Fibroblast of peridontal ligament (primary cell): ENCODE data around the gene TSPOAP1.

Experiments used
- DNase-seq: peaks from one replicate; pipeline ENCODE4 v3.0.0-alpha.2; 2010; ENCODE audit errors: extremely low read depth

Gene TSPOAP1, protein sequence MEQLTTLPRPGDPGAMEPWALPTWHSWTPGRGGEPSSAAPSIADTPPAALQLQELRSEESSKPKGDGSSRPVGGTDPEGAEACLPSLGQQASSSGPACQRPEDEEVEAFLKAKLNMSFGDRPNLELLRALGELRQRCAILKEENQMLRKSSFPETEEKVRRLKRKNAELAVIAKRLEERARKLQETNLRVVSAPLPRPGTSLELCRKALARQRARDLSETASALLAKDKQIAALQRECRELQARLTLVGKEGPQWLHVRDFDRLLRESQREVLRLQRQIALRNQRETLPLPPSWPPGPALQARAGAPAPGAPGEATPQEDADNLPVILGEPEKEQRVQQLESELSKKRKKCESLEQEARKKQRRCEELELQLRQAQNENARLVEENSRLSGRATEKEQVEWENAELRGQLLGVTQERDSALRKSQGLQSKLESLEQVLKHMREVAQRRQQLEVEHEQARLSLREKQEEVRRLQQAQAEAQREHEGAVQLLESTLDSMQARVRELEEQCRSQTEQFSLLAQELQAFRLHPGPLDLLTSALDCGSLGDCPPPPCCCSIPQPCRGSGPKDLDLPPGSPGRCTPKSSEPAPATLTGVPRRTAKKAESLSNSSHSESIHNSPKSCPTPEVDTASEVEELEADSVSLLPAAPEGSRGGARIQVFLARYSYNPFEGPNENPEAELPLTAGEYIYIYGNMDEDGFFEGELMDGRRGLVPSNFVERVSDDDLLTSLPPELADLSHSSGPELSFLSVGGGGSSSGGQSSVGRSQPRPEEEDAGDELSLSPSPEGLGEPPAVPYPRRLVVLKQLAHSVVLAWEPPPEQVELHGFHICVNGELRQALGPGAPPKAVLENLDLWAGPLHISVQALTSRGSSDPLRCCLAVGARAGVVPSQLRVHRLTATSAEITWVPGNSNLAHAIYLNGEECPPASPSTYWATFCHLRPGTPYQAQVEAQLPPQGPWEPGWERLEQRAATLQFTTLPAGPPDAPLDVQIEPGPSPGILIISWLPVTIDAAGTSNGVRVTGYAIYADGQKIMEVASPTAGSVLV (N-terminal part only)

DNA sequence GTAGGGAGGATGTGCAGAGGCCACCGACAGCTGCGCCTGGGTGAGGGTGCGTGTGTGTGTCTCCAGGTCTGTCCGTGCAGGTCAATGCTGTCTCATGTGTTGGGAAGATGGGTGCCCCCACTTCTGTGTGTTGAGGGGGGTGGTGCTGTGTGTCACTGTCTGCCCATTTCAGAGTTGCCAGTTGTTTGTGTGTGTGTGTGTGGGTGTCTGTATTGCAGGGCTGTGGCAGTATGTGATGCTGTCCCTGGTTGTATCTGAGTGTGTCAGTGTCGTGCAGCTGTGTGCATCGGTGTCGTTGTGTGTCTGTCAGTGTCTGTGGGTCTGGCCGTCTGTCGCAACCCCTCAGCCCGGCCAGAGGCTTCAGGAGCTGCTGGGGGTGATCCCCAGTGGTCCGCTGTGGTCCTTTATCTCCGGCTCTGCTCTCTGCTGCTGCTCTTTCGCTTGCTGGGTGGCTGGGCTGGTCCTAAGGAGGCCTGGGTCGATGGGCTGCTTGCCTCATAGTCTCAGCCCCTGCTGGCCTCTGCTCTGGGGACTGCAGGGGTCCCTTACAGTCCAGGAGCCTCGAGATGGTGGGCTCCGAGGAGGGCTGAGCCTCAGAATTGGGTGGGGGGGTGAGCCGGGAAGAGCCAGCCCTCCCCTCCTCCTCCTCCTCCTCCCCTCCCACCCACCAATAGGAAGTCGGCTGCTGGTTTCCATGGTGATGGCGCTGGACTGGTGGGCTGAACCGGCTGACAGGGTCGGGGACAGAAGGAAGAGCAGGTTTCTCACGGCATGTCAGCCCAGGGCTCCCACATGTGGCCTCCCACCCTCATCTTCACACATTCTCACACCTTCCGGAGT, at the start of gene TSPOAP1:
Gene TSPOAP1, minus strand, starts transcription at position 601 of the 840 bp plus-strand sequence. CDS start 875 bp downstream, outside the sequence.
- DNase-seq = no peak

DNA sequence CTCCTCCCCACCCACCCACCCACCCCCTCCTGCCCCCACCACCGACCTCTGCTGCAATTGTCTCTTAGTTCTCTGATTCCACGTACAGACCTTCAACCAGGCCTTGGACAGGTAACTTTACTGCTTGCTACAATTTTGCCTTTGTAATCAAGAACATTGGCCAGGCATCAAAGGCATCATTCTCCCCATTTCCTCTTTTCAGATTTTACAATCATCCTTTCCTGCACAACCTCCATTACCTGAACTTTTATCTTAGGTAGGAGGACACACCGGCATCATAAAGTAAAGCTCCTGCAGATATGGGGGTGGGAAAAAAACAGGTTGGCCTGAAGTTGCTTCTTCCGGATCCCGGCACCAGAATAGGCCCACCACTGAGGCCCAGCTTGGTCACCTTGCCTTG, 49.1 kb upstream of the TSPOAP1 start:
- no peak for DNase-seq

DNA sequence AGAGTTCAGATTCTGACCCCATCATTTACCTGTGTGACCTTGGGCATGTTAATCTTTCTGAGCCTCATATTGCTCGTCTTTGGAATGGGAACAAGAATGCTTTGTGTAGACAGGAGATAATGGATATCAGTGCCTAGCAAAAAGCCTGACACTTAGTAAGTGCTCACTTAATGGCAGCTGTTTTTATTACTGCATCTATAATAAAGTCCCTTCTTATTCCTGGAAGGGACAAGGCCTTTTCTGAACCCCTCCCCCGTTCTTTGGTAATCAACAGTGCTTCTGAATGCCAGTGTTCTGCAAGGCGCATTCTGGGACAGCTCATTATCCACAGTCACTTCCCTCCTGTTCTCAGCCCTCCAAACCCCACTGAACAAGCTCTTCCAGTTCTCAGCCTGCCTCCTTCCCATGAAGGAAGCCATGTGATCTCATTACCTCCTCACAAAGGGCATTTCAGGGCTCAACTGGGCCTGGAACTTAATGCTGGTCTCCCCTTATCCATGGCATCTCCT, 48.6 kb upstream of the TSPOAP1 start:
- no peak for DNase-seq

DNA sequence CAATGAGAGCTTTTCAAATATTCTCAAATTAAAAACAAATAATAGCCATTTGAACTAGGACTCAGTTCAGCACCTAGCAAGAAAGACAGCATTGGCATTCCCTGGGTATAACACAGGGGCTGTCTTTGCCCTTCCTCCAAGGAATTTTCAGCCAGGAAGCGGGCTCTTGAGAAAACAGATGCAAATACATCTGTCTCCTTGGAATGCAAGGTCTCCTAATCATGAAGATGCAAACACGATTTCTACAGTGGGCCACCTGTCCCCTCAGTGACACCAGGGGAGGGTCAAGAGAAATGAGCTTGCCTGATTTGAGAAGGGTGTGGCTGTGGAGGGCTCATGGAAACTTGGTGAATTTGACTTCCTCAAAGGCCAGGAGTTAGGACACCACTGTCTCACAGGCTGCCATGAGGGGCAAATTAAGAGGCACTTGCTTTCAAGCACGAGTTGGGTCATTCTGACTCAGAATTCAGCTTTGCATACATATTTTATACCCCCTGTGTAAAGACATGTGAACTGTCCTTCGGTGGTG, 47.9 kb upstream of the TSPOAP1 start:
- no peak for DNase-seq

DNA sequence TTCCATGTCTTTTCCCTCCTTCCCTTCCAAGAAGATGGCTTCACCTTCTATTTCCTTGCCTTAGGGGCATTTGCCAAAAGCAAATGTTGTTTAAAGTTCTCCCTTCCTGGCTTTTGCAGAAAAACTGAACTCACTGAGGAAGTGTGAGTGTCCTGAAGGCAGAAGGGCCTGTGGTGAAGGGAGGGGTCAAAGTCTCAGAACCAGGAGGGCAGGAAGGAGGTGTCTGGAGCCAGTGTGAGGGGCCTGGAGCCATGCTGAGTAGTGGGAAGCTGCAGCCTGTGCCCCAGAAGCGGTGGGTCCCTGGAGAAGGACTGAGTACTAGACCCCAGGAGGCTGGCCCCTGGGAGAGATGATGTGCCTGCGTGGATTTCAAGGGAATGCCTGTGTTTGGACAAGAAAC, 47.2 kb upstream of the TSPOAP1 start:
- no peak for DNase-seq

DNA sequence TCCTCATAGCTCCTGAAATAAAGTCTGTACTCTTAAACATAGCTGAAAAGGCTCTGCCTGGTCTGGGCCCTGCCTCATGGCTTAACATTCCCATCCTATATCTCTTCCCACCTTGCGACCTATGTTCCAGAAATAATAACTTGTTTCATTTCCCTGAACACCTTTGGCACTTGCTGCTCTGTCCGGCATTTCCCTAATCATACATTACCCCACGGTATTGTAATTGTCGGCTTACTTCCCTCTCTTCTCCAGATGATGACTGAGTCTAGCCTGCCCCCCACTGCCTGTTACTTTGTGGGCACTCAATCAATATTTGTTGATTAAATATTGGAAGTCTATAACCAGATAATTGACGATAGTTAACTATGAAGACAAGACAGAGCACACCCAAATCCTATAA, 46.7 kb upstream of the TSPOAP1 start:
- no peak for DNase-seq

DNA sequence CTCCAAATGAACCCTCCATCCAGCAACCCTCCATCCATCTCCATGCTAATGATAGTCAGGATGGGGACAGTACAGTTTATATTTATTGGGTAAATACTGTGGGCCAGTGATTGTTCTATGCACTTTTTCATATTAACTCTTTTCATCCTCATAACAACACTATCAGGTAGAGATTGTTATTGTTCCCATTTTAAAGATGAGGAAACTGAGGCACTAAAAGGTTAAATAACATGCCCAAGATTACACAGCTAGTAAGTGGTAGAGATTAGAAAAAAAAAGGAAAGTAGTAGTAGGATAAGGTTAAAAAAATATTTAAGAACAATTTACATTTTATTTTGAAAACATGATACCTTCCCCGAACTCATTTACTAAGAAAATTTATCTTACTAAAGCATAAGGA, 45.3 kb upstream of the TSPOAP1 start:
- no peak for DNase-seq

DNA sequence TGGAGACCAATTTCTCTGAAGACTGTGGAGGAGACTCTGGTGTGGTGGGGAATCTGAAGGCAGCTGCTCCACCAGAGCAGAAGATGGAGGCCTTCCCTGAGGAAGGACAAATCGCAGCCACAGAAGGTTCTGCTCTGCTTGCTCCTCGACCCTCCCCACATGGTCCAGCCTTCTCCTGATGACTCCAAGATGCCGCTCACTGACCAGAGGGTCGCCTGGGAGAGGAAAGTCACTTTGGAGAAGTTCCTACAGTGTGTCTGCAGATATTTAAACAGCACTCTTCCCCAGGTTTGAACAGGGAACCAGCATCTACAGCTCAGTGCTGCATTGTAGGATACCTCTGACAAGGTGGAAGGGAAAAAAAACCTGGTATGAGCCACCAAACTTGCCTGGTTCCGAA, 44.4 kb upstream of the TSPOAP1 start:
- no peak for DNase-seq

DNA sequence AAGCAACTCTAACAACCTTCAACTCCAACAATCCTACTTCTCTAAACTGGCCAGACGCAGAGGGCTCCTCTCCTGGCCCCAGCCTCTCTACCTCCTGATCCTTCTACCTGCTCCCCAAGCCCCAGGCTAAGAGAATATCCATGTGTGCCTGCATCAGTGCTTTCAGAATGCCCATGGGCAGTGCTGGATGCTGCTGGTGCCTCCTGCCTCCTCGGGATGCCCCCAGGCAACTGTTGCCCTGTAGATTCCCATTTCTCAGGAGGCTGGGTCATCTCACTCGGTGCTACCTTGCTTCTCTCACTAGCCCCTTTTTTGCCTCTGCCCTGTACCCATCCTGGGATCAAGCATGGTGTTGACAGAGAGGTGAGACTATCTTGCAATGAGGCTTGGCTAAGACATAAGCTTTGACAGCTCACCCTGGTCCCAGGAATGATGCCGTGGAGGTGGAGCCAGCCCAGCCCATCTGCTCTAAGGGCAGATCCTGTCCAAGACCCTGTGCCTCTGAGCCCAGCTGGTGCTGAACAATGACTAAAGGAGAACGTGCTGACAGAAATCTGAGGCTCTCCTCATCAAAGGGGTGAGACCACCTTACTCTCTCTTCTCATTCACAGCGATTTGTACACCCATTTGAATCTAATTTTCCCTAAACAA, 42.8 kb upstream of the TSPOAP1 start:
- no peak for DNase-seq

DNA sequence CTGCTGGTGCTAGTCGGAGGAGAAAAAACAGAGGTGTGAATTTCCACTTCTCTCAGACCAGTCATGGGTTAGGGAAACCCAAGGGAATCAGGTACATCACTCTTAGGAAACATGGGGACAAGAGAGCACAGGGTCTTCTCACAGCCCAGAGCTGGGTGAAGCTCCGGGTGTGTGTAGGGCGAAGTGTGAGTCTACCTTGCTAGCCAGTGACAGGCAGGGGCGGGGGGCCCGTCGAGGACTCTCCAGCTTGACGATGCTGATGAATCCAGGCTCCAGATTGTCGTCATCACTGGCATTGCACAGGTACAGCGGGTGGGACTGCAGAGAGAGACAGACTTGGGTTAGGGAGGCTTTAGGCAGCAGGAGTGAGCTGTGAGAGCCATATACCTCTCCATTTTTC, 42.1 kb upstream of the TSPOAP1 start:
- DNase-seq = no peak

DNA sequence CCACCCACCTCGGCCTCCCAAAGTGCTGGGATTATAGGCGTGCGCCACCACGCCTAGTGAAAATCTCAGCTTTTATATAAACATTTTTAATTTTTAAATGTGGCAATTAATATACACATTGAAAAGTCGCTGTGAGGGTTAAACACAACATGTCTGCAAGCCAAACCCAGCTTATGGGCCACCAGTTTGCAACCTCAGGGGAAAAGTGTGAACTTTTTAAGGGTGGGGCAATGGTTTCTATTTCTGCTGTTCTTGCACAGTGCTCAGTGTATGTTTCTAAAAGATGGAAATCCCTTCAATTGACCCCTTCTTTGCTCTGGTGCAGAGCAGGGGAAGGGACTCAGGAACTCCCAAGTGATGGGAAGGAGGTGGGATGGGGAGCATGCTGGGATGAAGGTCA, 41.7 kb upstream of the TSPOAP1 start:
- no peak for DNase-seq

DNA sequence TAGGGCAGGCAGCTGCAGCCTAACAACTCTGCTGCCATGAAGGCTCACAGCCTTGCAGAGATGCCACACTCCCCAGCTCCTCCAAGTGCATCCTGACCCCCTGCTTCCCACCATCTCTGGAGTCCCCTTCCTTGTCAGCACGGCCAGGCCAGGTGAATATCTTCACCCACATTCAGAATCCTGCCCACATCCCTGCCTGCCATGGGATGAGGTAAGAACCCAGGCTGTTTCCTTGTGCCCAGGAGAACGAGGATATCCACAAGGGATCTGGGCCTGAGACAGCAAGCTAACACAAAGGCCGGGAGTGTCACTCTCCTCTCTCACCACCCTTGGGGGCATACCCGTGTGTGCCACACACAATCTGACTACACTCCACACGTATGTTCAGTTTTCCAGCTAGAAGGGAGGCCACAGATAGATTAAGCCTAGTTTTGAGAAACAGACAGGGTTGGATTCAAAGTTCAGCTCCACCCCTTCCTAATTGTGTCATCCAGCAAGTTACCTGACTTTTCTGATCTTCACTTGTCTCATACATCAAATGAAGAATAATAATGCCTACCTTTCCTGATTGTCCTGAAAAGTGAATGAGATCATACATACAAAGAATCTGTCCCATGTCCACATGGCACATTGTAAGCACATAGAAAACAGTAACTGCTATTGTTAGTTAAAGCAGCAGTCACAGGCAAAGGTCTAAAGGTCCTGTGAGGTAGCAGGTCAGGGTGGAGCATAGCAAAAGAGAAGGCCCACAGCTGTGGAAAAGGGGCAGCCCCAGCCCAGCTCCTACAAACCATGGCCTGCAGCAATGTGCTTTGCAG, 40.8 kb upstream of the TSPOAP1 start:
- no peak for DNase-seq

DNA sequence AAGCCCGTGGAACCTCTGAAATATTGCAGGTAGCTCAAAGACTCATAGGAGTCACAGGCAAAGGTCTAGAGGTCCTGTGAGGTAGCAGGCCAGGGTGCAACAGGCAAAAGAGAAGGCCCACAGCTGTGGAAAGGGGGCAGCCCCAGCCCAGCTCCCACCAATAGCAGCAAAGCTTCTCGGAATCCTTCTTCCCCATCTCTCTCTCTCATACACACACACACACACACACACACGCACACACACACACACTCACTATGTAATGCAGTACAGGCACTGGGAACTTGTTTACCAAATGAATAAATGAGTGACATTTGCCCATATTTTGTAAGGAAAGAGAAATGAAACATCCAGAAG, 40.2 kb upstream of the TSPOAP1 start:
- DNase-seq = no peak

DNA sequence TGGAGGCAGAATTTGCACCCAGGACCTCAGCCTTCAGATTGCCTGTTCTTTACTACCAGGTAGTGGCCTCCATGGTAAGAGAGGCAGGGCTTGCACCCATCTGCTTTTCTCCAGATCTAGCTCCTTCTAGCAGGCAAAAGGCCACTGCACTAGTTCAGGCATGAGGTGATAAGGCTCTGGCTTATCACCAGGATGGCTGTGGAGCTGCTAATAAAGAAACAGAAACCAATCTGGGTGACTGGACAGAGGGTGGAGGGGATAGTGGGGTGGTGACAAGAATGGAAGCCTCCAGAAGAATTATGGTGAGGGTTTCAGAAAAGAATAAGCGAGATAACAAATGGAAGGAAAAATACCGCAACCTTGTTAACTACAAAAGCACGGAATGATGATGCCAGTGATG, 38.9 kb upstream of the TSPOAP1 start:
- DNase-seq = no peak

DNA sequence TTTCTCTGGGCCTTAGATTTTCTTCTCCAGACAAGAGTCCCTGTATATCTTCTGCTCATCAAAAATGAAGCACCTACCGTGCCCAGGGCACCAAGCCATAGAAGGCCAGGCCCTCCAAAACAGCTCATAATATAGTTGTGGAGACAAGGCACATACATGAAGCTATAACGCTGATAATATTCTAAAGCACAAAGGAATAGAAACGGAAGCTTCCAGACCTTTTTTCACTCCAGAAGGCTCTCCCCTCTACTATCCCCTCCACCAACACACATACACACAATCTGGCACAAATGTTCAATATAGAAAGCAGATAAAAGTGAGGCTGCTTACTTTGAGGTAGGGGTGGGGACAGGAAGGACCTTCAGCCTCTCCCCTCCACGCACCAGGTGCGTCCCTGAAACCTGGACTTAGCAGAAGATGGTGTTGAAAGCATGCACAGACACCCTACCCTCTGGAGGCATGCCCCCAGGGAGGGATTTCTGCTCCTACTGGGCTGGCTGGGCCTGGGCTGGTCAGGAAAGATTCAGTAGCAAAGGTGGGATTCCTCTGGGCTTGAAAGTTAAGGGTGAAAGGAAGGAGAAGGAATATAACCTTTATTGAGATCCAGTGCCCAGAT, 37.5 kb upstream of the TSPOAP1 start:
- no peak for DNase-seq

DNA sequence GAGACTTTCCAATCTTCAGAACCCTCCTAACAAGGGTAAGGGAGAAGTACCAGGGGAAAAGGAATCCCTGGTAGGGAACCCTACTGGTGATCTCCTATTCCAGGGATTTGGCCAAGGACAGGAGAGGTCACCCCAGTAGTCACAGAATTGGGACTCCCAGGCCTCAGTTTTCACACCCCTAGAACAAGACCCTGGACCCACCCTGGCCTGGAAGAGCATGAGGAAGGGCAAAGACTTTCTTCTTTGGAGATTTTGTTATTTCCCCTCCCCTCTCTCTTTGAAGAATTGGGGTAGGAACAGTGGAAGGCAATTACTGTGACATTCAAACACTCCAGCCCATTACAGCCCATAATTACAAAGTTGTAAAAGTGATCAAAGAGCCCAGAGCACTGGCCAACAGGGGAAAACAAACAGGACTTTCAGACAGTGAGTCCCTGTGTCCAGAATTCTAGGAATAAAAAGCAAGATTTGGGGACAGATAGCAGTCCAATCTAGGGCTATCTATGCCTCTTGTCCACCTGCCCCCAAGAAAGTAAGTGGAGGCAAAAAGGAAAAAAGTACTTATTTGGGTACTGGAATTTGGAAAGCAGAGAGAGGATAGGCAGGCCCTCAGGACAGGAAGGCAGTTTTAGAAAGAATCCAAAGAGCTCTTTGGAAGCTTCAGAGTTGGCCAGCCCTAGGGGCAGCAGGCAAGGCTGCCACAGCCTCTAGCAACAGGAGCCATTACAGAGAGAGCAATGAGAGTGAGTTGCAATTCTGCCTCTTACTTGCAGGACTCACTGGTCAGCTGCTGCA, 36.8 kb upstream of the TSPOAP1 start:
- no peak for DNase-seq

DNA sequence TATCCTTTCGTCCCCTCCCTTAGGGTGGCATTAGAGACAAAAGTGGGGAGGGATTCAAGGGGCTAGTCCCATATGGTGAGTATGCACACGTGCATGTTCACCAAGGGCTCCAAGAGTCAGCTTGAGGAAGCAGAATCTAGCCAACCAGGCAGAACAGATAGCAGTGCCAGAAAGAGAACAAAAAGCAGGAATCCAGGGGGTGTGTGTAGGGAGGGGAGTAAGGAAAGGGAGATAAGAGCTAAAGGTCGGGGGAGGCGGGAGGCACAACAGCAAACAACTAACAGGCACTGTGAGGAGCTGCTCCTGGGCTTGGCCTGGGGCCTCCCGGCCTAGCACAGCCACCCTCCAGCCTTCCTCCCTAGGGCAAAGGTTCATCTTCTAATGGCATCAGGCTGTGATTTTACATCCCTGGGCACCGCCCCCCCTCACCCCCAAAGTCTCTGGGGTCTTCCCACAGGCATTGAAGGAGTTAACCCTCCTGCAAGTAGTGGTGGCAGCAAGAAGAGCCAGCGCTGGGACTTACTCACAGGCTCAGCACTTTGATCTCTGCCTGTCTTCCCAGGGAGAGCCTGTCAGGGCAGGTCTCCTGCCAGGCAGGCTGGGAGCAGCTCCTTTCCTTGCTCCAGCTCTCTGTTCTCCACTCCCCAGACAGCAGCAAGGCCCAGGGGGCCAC, 35.8 kb upstream of the TSPOAP1 start:
- no peak for DNase-seq
